ENCODE measurements around the gene HS3ST2. TPM values are rescaled to one million over a fixed set of nuclear protein-coding genes. Genes with fewer than 3 reads are reported as not detected.

Gene HS3ST2
- not detected in 2 replicates for total RNA-seq

DNA sequence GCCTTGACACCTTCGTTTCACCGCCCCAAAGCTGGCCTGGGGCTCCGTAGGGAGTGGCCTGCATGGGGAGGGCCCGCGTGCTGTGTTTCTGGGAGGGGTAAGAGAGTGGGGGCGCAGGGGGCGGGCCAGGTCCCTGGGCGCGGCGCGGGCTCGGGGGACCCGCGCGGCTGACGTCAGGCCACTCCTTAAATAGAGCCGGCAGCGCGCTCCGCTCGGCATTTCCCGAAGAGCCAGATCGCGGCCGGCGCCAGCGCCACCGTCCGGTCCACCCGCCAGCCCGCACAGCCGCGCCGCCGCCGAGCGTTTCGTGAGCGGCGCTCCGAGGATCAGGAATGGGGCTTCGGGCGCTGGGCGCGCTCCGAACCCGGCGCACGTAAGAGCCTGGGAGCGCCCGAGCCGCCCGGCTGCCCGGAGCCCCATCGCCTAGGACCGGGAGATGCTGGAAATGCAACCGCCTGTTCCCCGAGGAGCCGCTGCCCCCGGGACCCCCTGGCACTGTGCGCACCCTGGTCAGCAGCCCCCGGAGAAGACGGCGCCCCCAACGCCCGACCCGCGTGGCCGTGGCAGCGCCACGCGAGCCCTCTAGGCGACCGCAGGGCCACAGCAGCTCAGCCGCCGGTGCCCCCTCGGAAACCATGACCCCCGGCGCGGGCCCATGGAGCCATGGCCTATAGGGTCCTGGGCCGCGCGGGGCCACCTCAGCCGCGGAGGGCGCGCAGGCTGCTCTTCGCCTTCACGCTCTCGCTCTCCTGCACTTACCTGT, at the start of gene HS3ST2:
Gene HS3ST2 (plus strand): TSS at position 215 of the 763 bp plus-strand sequence. CDS start 449 bp downstream, at position 664.

